ENCODE measurements around the gene RAP1GAP2.
"Not testable (repeated sequence)": the region's sequence is repeated elsewhere in the genome, so short reads cannot be mapped to it uniquely, and the experiment has no call there.

The RAP1GAP2 gene

GRCh38 chr17:3063507-3063906 is 267.3 kb downstream of the RAP1GAP2 start, which contains the start of gene OR1D5:
TSS of gene OR1D5 (minus strand) at chr17:3063607. CDS start at chr17:3063607, 0 bp downstream.
- DNase-seq, result not testable (repeated sequence)

- not testable (repeated sequence) for DNase-seq
Measured at GRCh38 chr17:3065192-3065591, 269.0 kb downstream of the RAP1GAP2 start.

GRCh38 chr17:3073850-3074249 is 277.6 kb downstream of the RAP1GAP2 start:
- not testable (repeated sequence) for DNase-seq

Measured in CD4-positive, alpha-beta T cell treated with Interleukin-21 for 1 hour (primary cell).